Upper lobe of left lung (tissue), 4 donors: Measurements from ENCODE around the gene TTC39A.

Experiments
- CTCF ChIP-seq, 6 experiments: fragments of 450-650 bp in 4 of 6; fragments of 200-600 bp in 2 of 6; sonication (generic) in 2 of 6; IDR thresholded peaks; one replicate each; pipeline ENCODE4 v1.5.1; 2016 to 2019; ENCODE audit warnings: antibody characterized with exemption in 6 of 6
- EP300 ChIP-seq, 4 donors: sonication (generic); formaldehyde crosslinking; IDR thresholded peaks; one replicate each; pipeline ENCODE4 v1.5.1; 2017; ENCODE audit warnings: antibody characterized with exemption in 4 of 4, control low read depth in 2 of 4
- POLR2A ChIP-seq, 4 donors: fragments of 450-650 bp; IDR thresholded peaks; one replicate each; pipeline ENCODE4 v1.5.1; 2016 to 2017; ENCODE audit warnings: antibody characterized with exemption in 4 of 4, mild to moderate bottlenecking in 2 of 4
- POLR2AphosphoS5 ChIP-seq, 2 donors: sonication (generic); formaldehyde crosslinking; IDR thresholded peaks; one replicate each; pipeline ENCODE4 v1.5.1; 2017; ENCODE audit warnings: antibody characterized with exemption in 2 of 2

GRCh38 chr1:51355382-51355781, 25.0 kb upstream of the TTC39A start:
- TF ChIP-seq POLR2AphosphoS5 (IDR thresholded peaks at IDR 0.05) (no peak), CTCF (IDR thresholded peaks at IDR 0.05) (no peak), POLR2A (IDR thresholded peaks at IDR 0.05) (no peak), EP300 (IDR thresholded peaks at IDR 0.05) (no peak)
